Measurements from ENCODE around the gene ITGB3.
"Not testable (repeated sequence)": the region's sequence is repeated elsewhere in the genome, so short reads cannot be mapped to it uniquely, and the experiment has no call there.

The ITGB3 gene

GRCh38 chr17:47264166-47264565 lies 10.5 kb downstream of the ITGB3 start:
- H3K4me3 ChIP-seq (ENCODE audit: control insufficient read depth, low read depth, low read length): no peak overlapping the region
- TF ChIP-seq CTCF (conservative IDR thresholded peaks at IDR 0.05; ENCODE audit: control insufficient read depth, insufficient read depth, low read depth, low read length): no peak
- DNase-seq (ENCODE audit: low read depth): no peak

GRCh38 chr17:47265983-47266541 lies 12.4 kb downstream of the ITGB3 start:
- no peak overlapping the region for H3K4me3 ChIP-seq (ENCODE audit: control insufficient read depth, low read depth, low read length)
- no peak for TF ChIP-seq CTCF (conservative IDR thresholded peaks at IDR 0.05; ENCODE audit: control insufficient read depth, insufficient read depth, low read depth, low read length)
- peak; percentile 94 for DNase-seq (ENCODE audit: low read depth)

GRCh38 chr17:47266782-47267181 lies 13.2 kb downstream of the ITGB3 start:
- DNase-seq (ENCODE audit: low read depth): peak; percentile 71
- no peak overlapping the region for H3K4me3 ChIP-seq (ENCODE audit: control insufficient read depth, low read depth, low read length)
- TF ChIP-seq CTCF (conservative IDR thresholded peaks at IDR 0.05; ENCODE audit: control insufficient read depth, insufficient read depth, low read depth, low read length): no peak

DNA sequence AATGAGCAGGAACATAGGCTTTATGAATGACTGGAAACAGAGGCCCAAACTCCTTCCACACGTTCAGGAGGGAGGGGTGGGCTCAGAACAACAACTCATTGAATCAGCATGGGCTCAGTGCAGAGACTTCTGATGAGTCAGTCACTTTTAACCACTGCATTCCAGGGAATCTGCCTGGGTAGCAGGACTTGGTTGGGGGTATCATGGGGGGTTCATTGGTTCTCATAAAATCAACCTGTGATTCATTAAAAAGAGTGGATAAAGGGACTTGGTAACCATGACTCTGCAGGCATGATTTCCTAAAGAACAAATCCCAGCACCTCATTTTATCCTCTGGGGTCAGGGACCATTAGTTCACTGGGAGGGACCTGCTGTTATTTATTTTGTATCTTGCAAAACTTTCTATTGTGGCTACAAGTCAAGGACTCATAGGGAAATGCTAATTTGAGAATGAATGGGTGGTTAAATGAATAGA lies 13.8 kb downstream of the ITGB3 start:
- H3K4me3 ChIP-seq (ENCODE audit: control insufficient read depth, low read depth, low read length): no peak overlapping the region
- no peak for TF ChIP-seq CTCF (conservative IDR thresholded peaks at IDR 0.05; ENCODE audit: control insufficient read depth, insufficient read depth, low read depth, low read length)
- peak; percentile 99 for DNase-seq (ENCODE audit: low read depth)

DNA sequence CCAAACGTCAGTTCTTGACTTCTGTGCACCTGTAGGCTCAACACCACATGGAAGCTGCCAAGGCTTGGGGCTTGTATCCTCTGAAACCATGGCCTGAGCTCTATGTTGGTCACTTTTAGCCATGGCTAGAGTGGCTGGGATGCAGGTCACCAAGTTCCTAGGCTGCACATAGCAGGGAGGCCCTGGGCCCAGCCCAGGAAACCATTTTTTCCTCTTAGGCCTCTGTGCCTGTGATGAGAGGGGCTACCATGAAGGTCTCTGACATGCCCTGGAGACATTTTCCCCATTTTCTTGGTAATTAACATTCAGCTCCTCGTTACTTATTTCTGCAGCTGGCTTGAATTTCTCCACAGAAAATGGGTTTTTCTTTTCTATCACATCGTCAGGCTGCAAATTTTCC lies 15.3 kb downstream of the ITGB3 start:
- not testable (repeated sequence) for DNase-seq (ENCODE audit: low read depth); H3K4me3 ChIP-seq (ENCODE audit: control insufficient read depth, low read depth, low read length)

DNA sequence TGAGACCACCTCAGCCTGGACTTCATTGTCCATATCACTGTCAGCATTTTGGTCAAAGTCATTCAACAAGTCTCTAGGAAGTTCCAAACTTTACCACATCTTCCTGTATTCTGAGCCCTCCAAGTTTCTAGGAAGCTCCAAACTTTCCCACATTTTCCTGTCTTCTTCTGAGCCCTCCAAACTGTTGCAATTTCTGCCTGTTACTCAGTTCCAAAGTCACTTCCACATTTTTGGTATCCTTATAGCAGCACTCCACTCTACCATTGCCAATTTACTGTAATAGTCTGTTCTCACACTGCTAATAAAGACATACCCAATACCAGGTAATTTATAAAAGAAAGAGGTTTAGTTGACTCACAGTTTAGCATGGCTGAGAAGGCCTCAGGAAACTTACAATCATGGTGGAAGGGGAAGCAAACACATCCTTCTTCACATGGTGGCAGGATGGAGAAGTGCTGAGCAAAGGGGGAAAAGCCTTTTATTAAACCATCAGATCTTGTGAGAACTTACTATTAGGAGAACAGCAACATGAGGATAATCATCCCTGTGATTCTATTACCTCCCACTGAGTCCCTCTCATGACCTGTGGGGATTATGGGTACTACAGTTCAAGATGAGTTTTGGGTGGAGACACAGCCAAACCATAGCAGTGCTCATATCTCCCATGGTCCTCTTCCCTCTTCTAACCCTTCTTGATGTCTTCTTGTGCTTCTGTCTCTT lies 16.1 kb downstream of the ITGB3 start:
- H3K4me3 ChIP-seq (ENCODE audit: control insufficient read depth, low read depth, low read length); DNase-seq (ENCODE audit: low read depth): not testable (repeated sequence)

DNA sequence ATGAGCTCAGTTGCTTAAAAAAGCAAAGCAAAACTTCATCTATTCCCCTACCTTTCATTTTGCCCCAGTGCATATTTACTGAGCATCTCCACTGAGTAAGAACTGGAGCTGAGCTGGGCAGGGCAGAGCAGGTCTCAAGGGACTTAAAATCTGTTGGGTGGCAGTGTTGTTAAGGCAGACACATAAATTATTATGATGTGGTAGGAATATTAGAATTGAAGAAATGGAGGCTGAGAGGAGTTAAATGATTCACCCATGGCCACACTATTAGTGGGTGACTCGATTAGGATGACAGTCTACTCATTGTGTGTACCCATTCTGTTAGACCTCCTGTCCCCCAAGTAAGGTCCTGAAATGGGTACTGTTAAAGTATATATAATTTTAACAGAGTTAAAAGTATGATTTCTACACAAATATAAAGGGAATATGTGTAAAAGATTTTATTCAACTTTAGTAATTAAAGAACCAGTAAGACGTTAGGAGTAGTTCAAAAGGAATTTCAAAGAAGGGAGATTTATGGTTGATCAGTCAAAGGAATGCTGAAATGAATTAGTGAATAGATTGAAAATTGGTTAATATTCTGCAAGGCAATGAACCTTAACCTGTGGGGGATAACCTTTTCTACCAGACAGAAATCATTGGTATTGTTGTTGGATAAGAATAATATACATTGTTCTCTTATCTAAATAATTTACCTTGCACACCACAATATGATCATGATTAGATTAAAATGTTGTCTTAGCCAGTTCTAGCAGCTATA lies 17.5 kb downstream of the ITGB3 start:
- H3K4me3 ChIP-seq (ENCODE audit: control insufficient read depth, low read depth, low read length): no peak overlapping the region
- DNase-seq (ENCODE audit: low read depth): no peak
- no peak for TF ChIP-seq CTCF (conservative IDR thresholded peaks at IDR 0.05; ENCODE audit: control insufficient read depth, insufficient read depth, low read depth, low read length)

All from fibroblast of mammary gland (primary cell).